GM12878 (cell line): ENCODE data around the gene SLC2A8. TPM values are rescaled to one million over a fixed set of nuclear protein-coding genes. Genes with fewer than 3 reads are reported as not detected.

ENCODE experiments used
- ATAC-seq: fragments of 200-7000 bp; cut with Tn5 transposase; 3 replicates; pipeline ENCODE4 v1.9.1; 2020; ENCODE audit warnings: mild to moderate bottlenecking, moderate library complexity
- BruUV-seq: library from RNA; stranded (reverse); fragments of 400-500 nt; replicated peaks from 2 replicates; lab custom pipeline; 2021; lab: Mats Ljungman, UMichigan
- CTCF ChIA-PET: fragments of 300-600 bp; sonication (Branson Sonifier 250); formaldehyde crosslinking; extraction: SDS; loops from one replicate; lab custom pipeline; 2021; ENCODE audit warnings: inconsistent platforms; lab: Yijun Ruan, JAX
- POLR2A ChIA-PET: fragments of 350-600 bp; formaldehyde crosslinking; extraction: SDS; loops from one replicate; lab custom pipeline; 2021; ENCODE audit warnings: inconsistent platforms; lab: Charles Lee
- RAD21 ChIA-PET: fragments of 300-600 bp; sonication (Branson Sonifier 250); formaldehyde crosslinking; loops from one replicate; lab custom pipeline; 2023; ENCODE audit warnings: antibody characterized with exemption; ENCODE audit not compliant: unreplicated experiment; lab: Charles Lee
- SMC1A ChIA-PET: fragments of 300-600 bp; sonication (Branson Sonifier 250); formaldehyde crosslinking; loops from one replicate; lab custom pipeline; 2023; ENCODE audit not compliant: unreplicated experiment, uncharacterized antibody; lab: Charles Lee
- DNase-seq: peaks from one replicate; pipeline ENCODE4 v3.0.0-alpha.2; 2011; ENCODE audit warnings: low read depth, low spot score
- FAIRE-seq: peaks from 3 replicates; lab custom pipeline; 2011; peaks lifted over from hg19 to GRCh38; lab: Jason Lieb, UNC
- H2AFZ ChIP-seq: 2 replicates; pipeline ENCODE4 v1.6.0; 2011; ENCODE audit warnings: low read depth, low read length, control low read depth; ENCODE audit not compliant: control insufficient read depth
- H3K27ac ChIP-seq: 2 replicates; pipeline ENCODE4 v1.5.1; 2011; ENCODE audit warnings: control low read depth; ENCODE audit not compliant: control insufficient read depth, insufficient read depth
- H3K27me3 ChIP-seq, 2 experiments: replicated peaks in 1 of 2; 2 replicates each; pipeline versions ENCODE4 v1.6.0 to v1.6.1; 2011; ENCODE audit warnings: low read length in 1 of 2; ENCODE audit not compliant: control insufficient read depth in 2 of 2, insufficient read depth in 2 of 2
- H3K36me3 ChIP-seq, 2 experiments: 2 replicates each; pipeline ENCODE4 v1.5.1; 2011; ENCODE audit warnings: low read length in 1 of 2; ENCODE audit not compliant: control insufficient read depth in 2 of 2, insufficient read depth in 2 of 2
- H3K4me1 ChIP-seq: 2 replicates; pipeline ENCODE4 v1.6.1; 2011; ENCODE audit warnings: mild to moderate bottlenecking, low read length, moderate library complexity, mixed read lengths; ENCODE audit not compliant: control insufficient read depth, insufficient read depth
- H3K4me2 ChIP-seq: 2 replicates; pipeline ENCODE4 v1.6.0; 2011; ENCODE audit warnings: control low read depth; ENCODE audit not compliant: control insufficient read depth, insufficient read depth
- H3K4me3 ChIP-seq: fragments of 200-600 bp; sonication (generic); 2 replicates; pipeline ENCODE4 v1.5.1; 2016
- H3K79me2 ChIP-seq: 2 replicates; pipeline ENCODE4 v1.6.0; 2011; ENCODE audit warnings: low read length; ENCODE audit not compliant: control insufficient read depth, insufficient read depth
- H3K9ac ChIP-seq: 2 replicates; pipeline ENCODE4 v1.8.0; 2011; ENCODE audit warnings: low read length, control low read depth, mixed read lengths; ENCODE audit not compliant: control insufficient read depth, insufficient read depth
- H3K9me3 ChIP-seq: replicated peaks from 3 replicates; pipeline ENCODE4 v1.5.1; 2011; ENCODE audit warnings: mild to moderate bottlenecking, low read length; ENCODE audit not compliant: control insufficient read depth, insufficient read depth
- H4K20me1 ChIP-seq: 2 replicates; pipeline ENCODE4 v1.6.0; 2011; ENCODE audit not compliant: control insufficient read depth, insufficient read depth
- BHLHE40 ChIP-seq, 2 experiments: fragments of 450-650 bp in 1 of 2; IDR thresholded peaks; 2 replicates each; pipeline ENCODE4 v1.6.1; 2011 to 2017; ENCODE audit warnings: low read depth in 2 of 2, borderline replicate concordance in 1 of 2, improper control_type of control experiment in 1 of 2, low read length in 1 of 2, mild to moderate bottlenecking in 1 of 2
- CHD2 ChIP-seq: IDR thresholded peaks from 2 replicates; pipeline ENCODE4 v1.6.1; 2011; ENCODE audit warnings: low read depth, low read length, improper control_type of control experiment, borderline replicate concordance
- CHD4 ChIP-seq: fragments of 200-600 bp; sonication (generic); IDR thresholded peaks from 2 replicates; pipeline ENCODE4 v1.6.1; 2016; ENCODE audit warnings: mild to moderate bottlenecking
- DPF2 ChIP-seq: fragments of 450-650 bp; IDR thresholded peaks from 2 replicates; pipeline ENCODE4 v1.6.1; 2017; ENCODE audit warnings: mild to moderate bottlenecking
- KDM1A ChIP-seq: fragments of 200-600 bp; sonication (generic); IDR thresholded peaks from 2 replicates; pipeline ENCODE4 v1.6.1; 2016; ENCODE audit warnings: borderline replicate concordance
- POLR2AphosphoS5 ChIP-seq: IDR thresholded peaks from 2 replicates; pipeline ENCODE4 v1.6.1; 2011; ENCODE audit warnings: mild to moderate bottlenecking, low read length, inconsistent platforms
- SIX5 ChIP-seq: IDR thresholded peaks from 2 replicates; pipeline ENCODE4 v1.6.1; 2011; ENCODE audit warnings: mild to moderate bottlenecking, low read depth, low read length, moderate library complexity; ENCODE audit not compliant: severe bottlenecking
- WRNIP1 ChIP-seq: IDR thresholded peaks from 2 replicates; pipeline ENCODE4 v1.6.1; 2011; ENCODE audit warnings: low read depth, low read length, improper control_type of control experiment, borderline replicate concordance
- ZBTB4 ChIP-seq: fragments of 450-650 bp; formaldehyde crosslinking; IDR thresholded peaks from 2 replicates; pipeline ENCODE4 v1.4.0; 2022; ENCODE audit warnings: mild to moderate bottlenecking, moderate library complexity
- WGBS: methylation state at CpG from one replicate; pipeline ENCODE4 v1.1.6; 2016; ENCODE audit warnings: low lambda C conversion rate; ENCODE audit not compliant: insufficient replicate concordance, insufficient coverage; ENCODE audit errors: missing lambda C conversion rate; 5-methylcytosine and 5-hydroxymethylcytosine counted together
- in situ Hi-C: fragments of 300-500 bp; cut with MboI; formaldehyde crosslinking; loops from 9 replicates; pipeline ENCODE4 v1.14.3; 2018; ENCODE audit warnings: mixed read lengths
- intact Hi-C: fragments of 100-400 bp; cut with micrococcal nuclease; formaldehyde crosslinking; loops from one replicate; pipeline ENCODE4 v1.14.2; 2022; ENCODE audit not compliant: unreplicated experiment
- polyA plus RNA-seq, 11 experiments: library from polyadenylated mRNA; depleted of rRNA in 4 of 11; unstranded in 6 of 11; stranded (reverse) in 5 of 11; fragments of >200 nt; fragmentation: Nextera tagmentation in 4 of 11; fragmentation: Illumina TruSeq in 1 of 11; extraction: Ambion mirVana in 4 of 11; extraction: Trizol in 1 of 11; gene quantifications; 1 replicate in 1 of 11; 2 replicates in 10 of 11; pipeline versions ENCODE4 v1.2.1 to v1.2.3, GENCODE V29; 2011 to 2016; ENCODE audit warnings: inconsistent platforms in 2 of 11, missing spikeins in 2 of 11, low read depth in 1 of 11
- total RNA-seq, 4 experiments: library from RNA; depleted of rRNA in 3 of 4; stranded (reverse); fragments of >200 nt in 3 of 4; fragmentation: Illumina TruSeq in 1 of 4; extraction: Trizol in 1 of 4; gene quantifications; 2 replicates each; pipeline versions ENCODE4 v1.2.1 to v1.2.3, GENCODE V29; 2013 to 2021
- TF ChIP-seq, protein P1 (sequence below): fragments of 150-350 bp; IDR thresholded peaks from 2 replicates; pipeline ENCODE4 v1.6.1; 2016; ENCODE audit warnings: low read depth, low read length

The SLC2A8 gene
- total and polyA plus RNA-seq, 10 of the 15 experiments (the other 5 are each of a cell fraction or from before 2014, with no cell fraction given), result 0.31 to 22.7 (median 10.0) TPM

GRCh38 chr9:127438394-127438793 lies 41.4 kb downstream of the SLC2A8 start (continued):
- TF ChIP-seq POLR2AphosphoS5, result no peak
- TF ChIP-seq, all 136 proteins: peak for 0

DNA sequence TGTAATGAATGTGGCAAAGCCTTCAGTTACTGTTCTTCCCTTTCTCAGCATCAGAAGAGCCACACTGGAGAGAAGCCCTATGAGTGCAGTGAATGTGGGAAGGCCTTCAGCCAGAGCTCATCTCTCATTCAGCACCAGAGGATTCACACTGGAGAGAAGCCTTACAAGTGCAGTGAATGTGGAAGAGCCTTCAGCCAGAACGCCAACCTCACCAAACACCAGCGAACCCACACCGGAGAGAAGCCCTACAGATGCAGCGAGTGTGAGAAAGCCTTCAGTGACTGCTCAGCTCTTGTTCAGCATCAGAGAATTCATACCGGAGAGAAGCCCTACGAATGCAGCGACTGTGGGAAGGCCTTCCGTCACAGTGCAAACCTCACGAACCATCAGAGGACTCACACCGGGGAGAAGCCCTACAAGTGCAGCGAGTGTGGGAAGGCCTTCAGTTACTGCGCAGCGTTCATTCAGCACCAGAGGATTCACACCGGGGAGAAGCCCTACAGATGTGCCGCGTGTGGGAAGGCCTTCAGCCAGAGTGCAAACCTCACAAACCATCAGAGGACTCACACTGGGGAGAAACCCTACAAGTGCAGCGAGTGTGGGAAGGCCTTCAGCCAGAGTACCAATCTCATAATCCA lies 47.4 kb downstream of the SLC2A8 start:
- Histone ChIP-seq H3K27me3 (no peaks in the 10 kb centered on the region), H4K20me1 (peaks cover 9% of the 10 kb centered on the region), H3K4me3 (no peak overlapping the region), H3K36me3 (peaks cover 26 to 62% of the 10 kb centered on the region in 2 experiments), H3K27ac (no peak overlapping the region), H3K9me3 (peaks cover 11% of the 10 kb centered on the region), H3K4me1 (no peaks in the 10 kb centered on the region), H3K4me2 (no peak overlapping the region), H3K9ac (no peak overlapping the region), H2AFZ (no peak overlapping the region), H3K79me2 (peaks cover 19% of the 10 kb centered on the region)
- SMC1A ChIA-PET, result interaction anchor here (0.8 kb wide), 1 partner anchor 10 kb away, joined by 3 read pairs; no protein-coding TSS in a partner anchor
- POLR2A ChIA-PET, result interaction anchor here (0.7 to 1.1 kb wide), 4 partner anchors 9 to 20 kb away, joined by 3 read pairs; partner anchors contain the start of gene ZNF79
- CTCF ChIA-PET, result no interaction called here
- FAIRE-seq (no peak), DNase-seq (no peak), ATAC-seq (peak; percentile 4; the same call in 2 of the 3 replicates)
- in situ Hi-C loops, result no loop called here
- BruUV-seq, result no TSS peak
- intact Hi-C loops, result no loop called here
- RAD21 ChIA-PET, result no interaction called here
- TF ChIP-seq ZBTB4 (CRISPR knock-in tag) (no peak), KDM1A (no peak), DPF2 (no peak), BHLHE40 (IDR thresholded peaks at IDR 0.05; ENCODE audit: borderline replicate concordance in 1 of 2, low read depth in 2 of 2, low read length in 1 of 2) (no peak), CHD2 (no peak), SIX5 (no peak), CHD4 (no peak), WRNIP1 (no peak)
- TF ChIP-seq, protein P1, sequence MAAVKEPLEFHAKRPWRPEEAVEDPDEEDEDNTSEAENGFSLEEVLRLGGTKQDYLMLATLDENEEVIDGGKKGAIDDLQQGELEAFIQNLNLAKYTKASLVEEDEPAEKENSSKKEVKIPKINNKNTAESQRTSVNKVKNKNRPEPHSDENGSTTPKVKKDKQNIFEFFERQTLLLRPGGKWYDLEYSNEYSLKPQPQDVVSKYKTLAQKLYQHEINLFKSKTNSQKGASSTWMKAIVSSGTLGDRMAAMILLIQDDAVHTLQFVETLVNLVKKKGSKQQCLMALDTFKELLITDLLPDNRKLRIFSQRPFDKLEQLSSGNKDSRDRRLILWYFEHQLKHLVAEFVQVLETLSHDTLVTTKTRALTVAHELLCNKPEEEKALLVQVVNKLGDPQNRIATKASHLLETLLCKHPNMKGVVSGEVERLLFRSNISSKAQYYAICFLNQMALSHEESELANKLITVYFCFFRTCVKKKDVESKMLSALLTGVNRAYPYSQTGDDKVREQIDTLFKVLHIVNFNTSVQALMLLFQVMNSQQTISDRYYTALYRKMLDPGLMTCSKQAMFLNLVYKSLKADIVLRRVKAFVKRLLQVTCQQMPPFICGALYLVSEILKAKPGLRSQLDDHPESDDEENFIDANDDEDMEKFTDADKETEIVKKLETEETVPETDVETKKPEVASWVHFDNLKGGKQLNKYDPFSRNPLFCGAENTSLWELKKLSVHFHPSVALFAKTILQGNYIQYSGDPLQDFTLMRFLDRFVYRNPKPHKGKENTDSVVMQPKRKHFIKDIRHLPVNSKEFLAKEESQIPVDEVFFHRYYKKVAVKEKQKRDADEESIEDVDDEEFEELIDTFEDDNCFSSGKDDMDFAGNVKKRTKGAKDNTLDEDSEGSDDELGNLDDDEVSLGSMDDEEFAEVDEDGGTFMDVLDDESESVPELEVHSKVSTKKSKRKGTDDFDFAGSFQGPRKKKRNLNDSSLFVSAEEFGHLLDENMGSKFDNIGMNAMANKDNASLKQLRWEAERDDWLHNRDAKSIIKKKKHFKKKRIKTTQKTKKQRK, result no peak
- WGBS, result 98% methylated on average over 17 of the region's 17 CpGs
